Stimulated activated naive CD8-positive, alpha-beta T cell treated with anti-CD3 and anti-CD28 coated beads, Interleukin-15, amount 100 ng/mL, for 72 hours (primary cell): ENCODE data around the gene GNB2.
A peak's percentile ranks its signal among the peaks of the same experiment; 100 is the strongest.

ENCODE experiments used
- ATAC-seq: fragments of 150-1000 bp; cut with Tn5 transposase; 2 replicates; pipeline ENCODE4 v1.10.0; 2021; ENCODE audit warnings: mild to moderate bottlenecking, moderate library complexity
- DNase-seq, 2 donors: peaks; one replicate each; pipeline ENCODE4 v3.0.0; 2021 to 2022
- H3K27ac Mint-ChIP-seq, 2 donors: one replicate each; pipeline ENCODE4 v1.8.0; 2022; ENCODE audit warnings: mild to moderate bottlenecking in 2 of 2, mixed read lengths in 2 of 2, moderate library complexity in 2 of 2
- H3K27me3 Mint-ChIP-seq: one replicate; pipeline ENCODE4 v1.8.0; 2022; ENCODE audit warnings: mixed read lengths
- H3K4me1 Mint-ChIP-seq: one replicate; pipeline ENCODE4 v1.8.0; 2022; ENCODE audit warnings: mild to moderate bottlenecking, mixed read lengths
- H3K4me3 Mint-ChIP-seq, 2 donors: one replicate each; pipeline ENCODE4 v1.8.0; 2022; ENCODE audit warnings: mild to moderate bottlenecking in 2 of 2, mixed read lengths in 2 of 2, moderate library complexity in 1 of 2
- H3K9me3 Mint-ChIP-seq, 2 donors: one replicate each; pipeline ENCODE4 v1.8.0; 2022; ENCODE audit warnings: mixed read lengths in 2 of 2

GNB2 gene

GRCh38 chr7:100684534-100685042 is 11.0 kb downstream of the GNB2 start:
- no peaks in the 10 kb centered on the region for H3K27me3 Mint-ChIP-seq
- no peak overlapping the region for H3K27ac Mint-ChIP-seq
- no peak for ATAC-seq
- H3K9me3 Mint-ChIP-seq: no peaks in the 10 kb centered on the region
- H3K4me3 Mint-ChIP-seq: no peak overlapping the region
- DNase-seq: no peak
- peaks cover 59% of the 10 kb centered on the region for H3K4me1 Mint-ChIP-seq

GRCh38 chr7:100685049-100685605 is 11.6 kb downstream of the GNB2 start:
- peak overlapping the region in 1 of 2 donors; percentile 91 for H3K27ac Mint-ChIP-seq
- DNase-seq: no peak
- no peak for ATAC-seq
- H3K27me3 Mint-ChIP-seq: no peaks in the 10 kb centered on the region
- H3K9me3 Mint-ChIP-seq: no peaks in the 10 kb centered on the region
- H3K4me1 Mint-ChIP-seq: peaks cover 58% of the 10 kb centered on the region
- no peak overlapping the region for H3K4me3 Mint-ChIP-seq

- no peak for ATAC-seq
- Mint-ChIP-seq H3K27ac (peak overlapping the region; percentile 33 to 91), H3K4me1 (peaks cover 52% of the 10 kb centered on the region)
Measured at GRCh38 chr7:100685631-100686145, 12.1 kb downstream of the GNB2 start.

GRCh38 chr7:100686201-100686821 is 12.8 kb downstream of the GNB2 start:
- Mint-ChIP-seq H3K9me3 (no peaks in the 10 kb centered on the region), H3K4me3 (no peak overlapping the region), H3K27ac (peak overlapping the region in 1 of 2 donors; percentile 14), H3K4me1 (peaks cover 50% of the 10 kb centered on the region), H3K27me3 (no peaks in the 10 kb centered on the region)
- DNase-seq (no peak), ATAC-seq (no peak)

More at GRCh38 chr7:100685631-100686145, 12.1 kb downstream of the GNB2 start:
- Mint-ChIP-seq H3K27me3 (no peaks in the 10 kb centered on the region), H3K9me3 (no peaks in the 10 kb centered on the region), H3K4me3 (no peak overlapping the region)
- DNase-seq: no peak

- ATAC-seq: no peak
- H3K4me1 Mint-ChIP-seq: peaks cover 50% of the 10 kb centered on the region
- no peak overlapping the region for H3K4me3 Mint-ChIP-seq
- no peak for DNase-seq
- no peaks in the 10 kb centered on the region for H3K9me3 Mint-ChIP-seq
- no peaks in the 10 kb centered on the region for H3K27me3 Mint-ChIP-seq
- H3K27ac Mint-ChIP-seq: no peak overlapping the region
Measured at GRCh38 chr7:100686822-100687211, 13.3 kb downstream of the GNB2 start.

- H3K4me1 Mint-ChIP-seq: peaks cover 50% of the 10 kb centered on the region
- ATAC-seq (no peak), DNase-seq (no peak)
- no peak overlapping the region for H3K27ac Mint-ChIP-seq
- no peaks in the 10 kb centered on the region for H3K27me3 Mint-ChIP-seq
- H3K4me3 Mint-ChIP-seq: no peak overlapping the region
- H3K9me3 Mint-ChIP-seq: no peaks in the 10 kb centered on the region
Measured at GRCh38 chr7:100687261-100687660, 13.7 kb downstream of the GNB2 start.

GRCh38 chr7:100687751-100688300 is 14.3 kb downstream of the GNB2 start:
- no peak for DNase-seq
- no peaks in the 10 kb centered on the region for H3K27me3 Mint-ChIP-seq
- peak overlapping the region in 1 of 2 donors; percentile 42 for H3K27ac Mint-ChIP-seq
- ATAC-seq: no peak
- no peaks in the 10 kb centered on the region for H3K9me3 Mint-ChIP-seq
- no peak overlapping the region for H3K4me3 Mint-ChIP-seq
- peaks cover 50% of the 10 kb centered on the region for H3K4me1 Mint-ChIP-seq

GRCh38 chr7:100688326-100688860 is 14.9 kb downstream of the GNB2 start:
- no peak overlapping the region for H3K4me3 Mint-ChIP-seq
- H3K27ac Mint-ChIP-seq: peak overlapping the region in 1 of 2 donors; percentile 80

GRCh38 chr7:100689230-100690135 is 15.9 kb downstream of the GNB2 start:
- DNase-seq (no peak), ATAC-seq (no peak)
- Mint-ChIP-seq H3K27me3 (no peaks in the 10 kb centered on the region), H3K4me1 (peaks cover 50% of the 10 kb centered on the region), H3K4me3 (peak overlapping the region in 1 of 2 donors; percentile 14), H3K9me3 (no peaks in the 10 kb centered on the region), H3K27ac (peak overlapping the region in 1 of 2 donors; percentile 20)

More at GRCh38 chr7:100688326-100688860, 14.9 kb downstream of the GNB2 start:
- Mint-ChIP-seq H3K27me3 (no peaks in the 10 kb centered on the region), H3K9me3 (no peaks in the 10 kb centered on the region), H3K4me1 (peaks cover 51% of the 10 kb centered on the region)
- ATAC-seq: no peak
- no peak for DNase-seq

GRCh38 chr7:100691676-100692577 is 18.4 kb downstream of the GNB2 start:
- Mint-ChIP-seq H3K9me3 (no peaks in the 10 kb centered on the region), H3K4me1 (peaks cover 65% of the 10 kb centered on the region), H3K27me3 (no peaks in the 10 kb centered on the region), H3K4me3 (peak overlapping the region; percentile 96 to 97), H3K27ac (peak overlapping the region in 1 of 2 donors; percentile 23)
- ATAC-seq (peak; percentile 83), DNase-seq (peak; percentile 78 to 79)

- DNase-seq (no peak), ATAC-seq (no peak)
- Mint-ChIP-seq H3K27me3 (no peaks in the 10 kb centered on the region), H3K4me3 (peak overlapping the region; percentile 96 to 97), H3K27ac (peak overlapping the region; percentile 97 to 98), H3K4me1 (peaks cover 65% of the 10 kb centered on the region), H3K9me3 (no peaks in the 10 kb centered on the region)
Measured at GRCh38 chr7:100692578-100692961, 19.0 kb downstream of the GNB2 start.

- peak overlapping the region; percentile 96 to 97 for H3K4me3 Mint-ChIP-seq
- H3K27ac Mint-ChIP-seq: peak overlapping the region; percentile 97 to 98
- peaks cover 56% of the 10 kb centered on the region for H3K4me1 Mint-ChIP-seq
- no peaks in the 10 kb centered on the region for H3K9me3 Mint-ChIP-seq
- ATAC-seq (peak; percentile 62), DNase-seq (no peak)
- H3K27me3 Mint-ChIP-seq: no peaks in the 10 kb centered on the region
Measured at GRCh38 chr7:100693312-100694097, 20.0 kb downstream of the GNB2 start.

- ATAC-seq (peak; percentile 71), DNase-seq (peak; percentile 66 to 67)
- Mint-ChIP-seq H3K4me3 (peak within 1 kb of the TSS; percentile 96 to 97), H3K9me3 (no peaks in the 10 kb centered on the region), H3K27me3 (no peaks in the 10 kb centered on the region), H3K4me1 (peaks cover 48% of the 10 kb centered on the region), H3K27ac (peak within 1 kb of the TSS; percentile 97 to 98)
Measured at GRCh38 chr7:100694098-100694745, 20.7 kb downstream of the GNB2 start, which contains the start of gene GIGYF1. GIGYF1 (minus strand) TSS chr7:100694250; CDS start chr7:100688238, 6,012 bp downstream.
